Dendritic cell treated with granulocyte-macrophage colony-stimulating factor and Interleukin-4, amounts not matched to agents 40 ng/mL and 50 ng/mL, for 4 days (primary cell): Measurements from ENCODE around the gene SNTG2.

Source experiments
- H3K27ac Mint-ChIP-seq: one replicate; pipeline ENCODE4 v1.8.0; 2022; ENCODE audit warnings: mild to moderate bottlenecking, mixed read lengths
- H3K27me3 Mint-ChIP-seq: one replicate; pipeline ENCODE4 v1.8.0; 2022; ENCODE audit warnings: mild to moderate bottlenecking, mixed read lengths
- H3K36me3 Mint-ChIP-seq: one replicate; pipeline ENCODE4 v1.8.0; 2022; ENCODE audit warnings: low read depth, mixed read lengths
- H3K4me1 Mint-ChIP-seq: one replicate; pipeline ENCODE4 v1.8.0; 2022; ENCODE audit warnings: low read depth, mixed read lengths
- H3K4me3 Mint-ChIP-seq: one replicate; pipeline ENCODE4 v1.8.0; 2022; ENCODE audit warnings: mild to moderate bottlenecking, moderate library complexity, mixed read lengths
- H3K9me3 Mint-ChIP-seq: one replicate; pipeline ENCODE4 v1.8.0; 2022; ENCODE audit warnings: mixed read lengths
- intact Hi-C: fragments of 100-400 bp; cut with micrococcal nuclease; formaldehyde crosslinking; loops from one replicate; pipeline ENCODE4 v1.15.0; 2022

The SNTG2 gene

GRCh38 chr2:1253629-1254028, 303.0 kb downstream of the SNTG2 start:
- Mint-ChIP-seq H3K27ac (no peak overlapping the region), H3K27me3 (peaks cover 3% of the 10 kb centered on the region), H3K36me3 (no peaks in the 10 kb centered on the region), H3K9me3 (peaks cover 9% of the 10 kb centered on the region), H3K4me3 (no peak overlapping the region), H3K4me1 (no peaks in the 10 kb centered on the region)
- intact Hi-C loops, result no loop called here

- Mint-ChIP-seq H3K27me3 (peaks cover 3% of the 10 kb centered on the region), H3K4me3 (no peak overlapping the region), H3K4me1 (no peaks in the 10 kb centered on the region), H3K9me3 (peaks cover 9% of the 10 kb centered on the region), H3K36me3 (no peaks in the 10 kb centered on the region), H3K27ac (no peak overlapping the region)
- intact Hi-C loops, result no loop called here
Observed at GRCh38 chr2:1254662-1255343, 304.2 kb downstream of the SNTG2 start.

GRCh38 chr2:1256632-1257324, 306.1 kb downstream of the SNTG2 start:
- intact Hi-C loops, result no loop called here
- no peak overlapping the region for H3K27ac Mint-ChIP-seq
- H3K9me3 Mint-ChIP-seq, result peaks cover 9% of the 10 kb centered on the region
- H3K36me3 Mint-ChIP-seq, result no peaks in the 10 kb centered on the region
- H3K4me1 Mint-ChIP-seq, result no peaks in the 10 kb centered on the region
- no peaks in the 10 kb centered on the region for H3K27me3 Mint-ChIP-seq
- no peak overlapping the region for H3K4me3 Mint-ChIP-seq

- no peaks in the 10 kb centered on the region for H3K4me1 Mint-ChIP-seq
- no peaks in the 10 kb centered on the region for H3K36me3 Mint-ChIP-seq
- H3K27ac Mint-ChIP-seq, result no peak overlapping the region
- H3K9me3 Mint-ChIP-seq, result peaks cover 9% of the 10 kb centered on the region
- intact Hi-C loops, result no loop called here
- H3K27me3 Mint-ChIP-seq, result no peaks in the 10 kb centered on the region
- no peak overlapping the region for H3K4me3 Mint-ChIP-seq
Observed at GRCh38 chr2:1257334-1257733, 306.7 kb downstream of the SNTG2 start.

GRCh38 chr2:1259746-1260145, 309.1 kb downstream of the SNTG2 start:
- no peaks in the 10 kb centered on the region for H3K27me3 Mint-ChIP-seq
- H3K27ac Mint-ChIP-seq, result no peak overlapping the region
- H3K4me3 Mint-ChIP-seq, result no peak overlapping the region
- no peaks in the 10 kb centered on the region for H3K36me3 Mint-ChIP-seq
- H3K9me3 Mint-ChIP-seq, result no peaks in the 10 kb centered on the region
- intact Hi-C loops, result no loop called here
- H3K4me1 Mint-ChIP-seq, result no peaks in the 10 kb centered on the region

GRCh38 chr2:1262609-1263008, 312.0 kb downstream of the SNTG2 start:
- H3K27ac Mint-ChIP-seq, result no peak overlapping the region
- no peaks in the 10 kb centered on the region for H3K4me1 Mint-ChIP-seq
- intact Hi-C loops, result no loop called here
- no peaks in the 10 kb centered on the region for H3K36me3 Mint-ChIP-seq
- no peak overlapping the region for H3K4me3 Mint-ChIP-seq
- no peaks in the 10 kb centered on the region for H3K27me3 Mint-ChIP-seq
- no peaks in the 10 kb centered on the region for H3K9me3 Mint-ChIP-seq

- no peak overlapping the region for H3K4me3 Mint-ChIP-seq
Observed at GRCh38 chr2:1265454-1265853, 314.8 kb downstream of the SNTG2 start.

GRCh38 chr2:1266351-1266750, 315.7 kb downstream of the SNTG2 start:
- Mint-ChIP-seq H3K9me3 (no peaks in the 10 kb centered on the region), H3K27ac (no peak overlapping the region), H3K4me3 (no peak overlapping the region), H3K27me3 (no peaks in the 10 kb centered on the region), H3K36me3 (no peaks in the 10 kb centered on the region), H3K4me1 (no peaks in the 10 kb centered on the region)
- intact Hi-C loops, result no loop called here

More at GRCh38 chr2:1265454-1265853, 314.8 kb downstream of the SNTG2 start:
- H3K27me3 Mint-ChIP-seq, result no peaks in the 10 kb centered on the region
- intact Hi-C loops, result no loop called here
- H3K9me3 Mint-ChIP-seq, result no peaks in the 10 kb centered on the region
- H3K27ac Mint-ChIP-seq, result no peak overlapping the region
- no peaks in the 10 kb centered on the region for H3K4me1 Mint-ChIP-seq
- no peaks in the 10 kb centered on the region for H3K36me3 Mint-ChIP-seq

GRCh38 chr2:1268034-1268433, 317.4 kb downstream of the SNTG2 start:
- Mint-ChIP-seq H3K4me1 (no peaks in the 10 kb centered on the region), H3K9me3 (no peaks in the 10 kb centered on the region), H3K27me3 (no peaks in the 10 kb centered on the region), H3K36me3 (no peaks in the 10 kb centered on the region), H3K27ac (no peak overlapping the region), H3K4me3 (no peak overlapping the region)
- intact Hi-C loops, result no loop called here

- intact Hi-C loops, result no loop called here
- H3K27ac Mint-ChIP-seq, result no peak overlapping the region
- H3K4me3 Mint-ChIP-seq, result no peak overlapping the region
- no peaks in the 10 kb centered on the region for H3K27me3 Mint-ChIP-seq
- no peaks in the 10 kb centered on the region for H3K36me3 Mint-ChIP-seq
- H3K4me1 Mint-ChIP-seq, result no peaks in the 10 kb centered on the region
- H3K9me3 Mint-ChIP-seq, result peaks cover 8% of the 10 kb centered on the region
Observed at GRCh38 chr2:1269812-1270211, 319.2 kb downstream of the SNTG2 start.

GRCh38 chr2:1272835-1273234, 322.2 kb downstream of the SNTG2 start:
- Mint-ChIP-seq H3K9me3 (peaks cover 15% of the 10 kb centered on the region), H3K27me3 (no peaks in the 10 kb centered on the region), H3K27ac (no peak overlapping the region), H3K4me1 (no peaks in the 10 kb centered on the region), H3K4me3 (no peak overlapping the region), H3K36me3 (no peaks in the 10 kb centered on the region)
- intact Hi-C loops, result no loop called here

GRCh38 chr2:1277634-1278033, 327.0 kb downstream of the SNTG2 start:
- Mint-ChIP-seq H3K36me3 (no peaks in the 10 kb centered on the region), H3K9me3 (peaks cover 25% of the 10 kb centered on the region), H3K27me3 (no peaks in the 10 kb centered on the region), H3K4me1 (no peaks in the 10 kb centered on the region), H3K27ac (no peak overlapping the region), H3K4me3 (no peak overlapping the region)
- intact Hi-C loops, result no loop called here

GRCh38 chr2:1278125-1278524, 327.5 kb downstream of the SNTG2 start:
- Mint-ChIP-seq H3K27ac (no peak overlapping the region), H3K36me3 (no peaks in the 10 kb centered on the region), H3K4me1 (no peaks in the 10 kb centered on the region), H3K9me3 (peaks cover 25% of the 10 kb centered on the region), H3K27me3 (no peaks in the 10 kb centered on the region), H3K4me3 (no peak overlapping the region)
- intact Hi-C loops, result no loop called here

GRCh38 chr2:1278861-1279260, 328.2 kb downstream of the SNTG2 start:
- Mint-ChIP-seq H3K4me3 (no peak overlapping the region), H3K9me3 (peaks cover 25% of the 10 kb centered on the region), H3K27me3 (no peaks in the 10 kb centered on the region), H3K27ac (no peak overlapping the region), H3K4me1 (no peaks in the 10 kb centered on the region), H3K36me3 (no peaks in the 10 kb centered on the region)
- intact Hi-C loops, result no loop called here

- Mint-ChIP-seq H3K27me3 (no peaks in the 10 kb centered on the region), H3K4me1 (no peaks in the 10 kb centered on the region), H3K36me3 (no peaks in the 10 kb centered on the region), H3K4me3 (no peak overlapping the region), H3K9me3 (peaks cover 9% of the 10 kb centered on the region), H3K27ac (no peak overlapping the region)
- intact Hi-C loops, result no loop called here
Observed at GRCh38 chr2:1282552-1282951, 331.9 kb downstream of the SNTG2 start.
